Lower lobe of right lung (tissue), 2 donors: ENCODE data around the gene FAM120A. TPM values are rescaled to one million over a fixed set of nuclear protein-coding genes. Genes with fewer than 3 reads are reported as not detected.

Experiments
- ATAC-seq, 2 donors: fragments of 200-7000 bp; cut with Tn5 transposase; one replicate each; pipeline ENCODE4 v1.9.1; 2020 to 2022; ENCODE audit warnings: mild to moderate bottlenecking in 2 of 2, moderate library complexity in 2 of 2
- DNase-seq: peaks from one replicate; pipeline ENCODE4 v3.0.0-alpha.2; 2020
- H3K27ac ChIP-seq: fragments of 200-600 bp; one replicate; pipeline ENCODE4 v1.8.0; 2022
- H3K27me3 ChIP-seq: fragments of 200-600 bp; one replicate; pipeline ENCODE4 v1.8.0; 2022; ENCODE audit warnings: low read depth
- H3K36me3 ChIP-seq: fragments of 200-600 bp; one replicate; pipeline ENCODE4 v1.8.0; 2022; ENCODE audit warnings: mild to moderate bottlenecking
- H3K4me1 ChIP-seq: fragments of 200-600 bp; one replicate; pipeline ENCODE4 v1.8.0; 2022
- H3K4me3 ChIP-seq: fragments of 200-600 bp; one replicate; pipeline ENCODE4 v1.8.0; 2022; ENCODE audit warnings: mild to moderate bottlenecking
- H3K9me3 ChIP-seq: fragments of 200-600 bp; one replicate; pipeline ENCODE4 v1.8.0; 2022
- CTCF ChIP-seq: fragments of 200-600 bp; IDR thresholded peaks from one replicate; pipeline ENCODE4 v1.8.0; 2022; ENCODE audit warnings: antibody characterized with exemption, mild to moderate bottlenecking
- intact Hi-C: fragments of 100-400 bp; cut with DNase I; formaldehyde crosslinking; loops from one replicate; pipeline ENCODE4 v1.11.0; 2022
- microRNA-seq: library from miRNA; unstranded; fragments of <30 nt; microRNA quantifications from one replicate; pipeline ENCODE4 v1.2.0, GENCODE V29; 2020; ENCODE audit warnings: borderline number of aligned reads
- total RNA-seq: library from RNA; stranded (reverse); fragmentation: NEBNext Ultra II Directional; extraction: Animal tissue kit (Norgen Biotek cat#: 25700); gene quantifications from one replicate; pipeline ENCODE4 v1.2.1, GENCODE V29; 2021
- donor health status: DM: no; HTN: yes; CAD: no; lungs with severe emphysema.

Gene FAM120A
- total RNA-seq, 1 donor from 2014 or later = 114 TPM

- Histone ChIP-seq H3K9me3 (peaks cover 24% of the 10 kb centered on the region), H3K4me1 (peaks cover 15% of the 10 kb centered on the region), H3K27ac (no peak overlapping the region), H3K4me3 (no peak overlapping the region), H3K36me3 (no peaks in the 10 kb centered on the region), H3K27me3 (no peaks in the 10 kb centered on the region)
- ATAC-seq (no peak), DNase-seq (no peak)
- TF ChIP-seq CTCF = no peak
- intact Hi-C loops = no loop called here
Measured at GRCh38 chr9:93612052-93612795, 160.7 kb downstream of the FAM120A start.

- no peak overlapping the region for H3K4me3 ChIP-seq
- H3K9me3 ChIP-seq = peaks cover 24% of the 10 kb centered on the region
- H3K27ac ChIP-seq = no peak overlapping the region
- peaks cover 15% of the 10 kb centered on the region for H3K4me1 ChIP-seq
- ATAC-seq (peak in 1 of 2 donors; percentile 27), DNase-seq (no peak)
- no peaks in the 10 kb centered on the region for H3K36me3 ChIP-seq
- no peak for TF ChIP-seq CTCF
- intact Hi-C loops = no loop called here
- H3K27me3 ChIP-seq = no peaks in the 10 kb centered on the region
Measured at GRCh38 chr9:93612796-93613154, 161.3 kb downstream of the FAM120A start.

GRCh38 chr9:93613174-93613573, 161.7 kb downstream of the FAM120A start:
- intact Hi-C loops = no loop called here
- Histone ChIP-seq H3K27ac (no peak overlapping the region), H3K36me3 (no peaks in the 10 kb centered on the region), H3K9me3 (peaks cover 20% of the 10 kb centered on the region), H3K4me1 (peaks cover 15% of the 10 kb centered on the region), H3K4me3 (no peak overlapping the region), H3K27me3 (no peaks in the 10 kb centered on the region)
- DNase-seq (no peak), ATAC-seq (no peak)
- TF ChIP-seq CTCF = no peak

GRCh38 chr9:93613791-93614190, 162.3 kb downstream of the FAM120A start:
- Histone ChIP-seq H3K27ac (no peak overlapping the region), H3K4me1 (peaks cover 15% of the 10 kb centered on the region), H3K36me3 (no peaks in the 10 kb centered on the region), H3K9me3 (peaks cover 20% of the 10 kb centered on the region), H3K4me3 (no peak overlapping the region), H3K27me3 (no peaks in the 10 kb centered on the region)
- ATAC-seq (no peak), DNase-seq (no peak)
- no peak for TF ChIP-seq CTCF
- intact Hi-C loops = no loop called here

- ATAC-seq = no peak
- DNase-seq = no peak
- Histone ChIP-seq H3K36me3 (no peaks in the 10 kb centered on the region), H3K4me1 (peaks cover 21% of the 10 kb centered on the region), H3K9me3 (peaks cover 9% of the 10 kb centered on the region), H3K27ac (no peak overlapping the region), H3K4me3 (no peak overlapping the region), H3K27me3 (no peaks in the 10 kb centered on the region)
- intact Hi-C loops = no loop called here
- TF ChIP-seq CTCF = no peak
Measured at GRCh38 chr9:93614830-93615468, 163.5 kb downstream of the FAM120A start.

Small RNA genes lying within 50 kb of the gene (microRNA-seq; reads per million reads assigned to microRNA genes)
- gene MIR548AU = not detected

Other genes with a start within 250 kb of the FAM120A start
- gene FAM120AOS, start 1.9 kb downstream of the FAM120A start, total RNA-seq = 45.0 TPM
- gene PHF2, start 124.9 kb downstream of the FAM120A start, total RNA-seq = 39.1 TPM